HL-60 (cell line): ENCODE results near the gene MYCBPAP.

Source experiments
- DNase-seq, 2 experiments: peaks; one replicate each; pipeline ENCODE4 v3.0.0-alpha.2; 2010 to 2020; ENCODE audit warnings: low read depth in 1 of 2, low spot score in 1 of 2
- H3K27ac ChIP-seq: fragments of 250-450 bp; sonication (Bioruptor Pico); replicated peaks from 2 replicates; pipeline ENCODE4 v1.5.1; 2020; ENCODE audit warnings: mild to moderate bottlenecking, moderate library complexity
- H3K27me3 ChIP-seq: fragments of 250-450 bp; sonication (Bioruptor Pico); 2 replicates; pipeline ENCODE4 v1.5.1; 2021; ENCODE audit warnings: mild to moderate bottlenecking, moderate library complexity; ENCODE audit not compliant: insufficient read depth, poor library complexity, severe bottlenecking
- H3K4me3 ChIP-seq: replicated peaks from 2 replicates; pipeline ENCODE4 v1.5.1; 2011; ENCODE audit warnings: mild to moderate bottlenecking, control low read depth, low read length; ENCODE audit not compliant: insufficient read depth
- GABPA ChIP-seq: IDR thresholded peaks from 2 replicates; pipeline ENCODE4 v1.6.1; 2012; ENCODE audit warnings: low read depth
- POLR2AphosphoS5 ChIP-seq: IDR thresholded peaks from 2 replicates; pipeline ENCODE4 v1.6.1; 2012; ENCODE audit warnings: low read depth
- SPI1 ChIP-seq: IDR thresholded peaks from 2 replicates; pipeline ENCODE4 v1.6.1; 2012; ENCODE audit warnings: low read depth, mild to moderate bottlenecking, borderline replicate concordance
- TF ChIP-seq, protein P1 (sequence below): IDR thresholded peaks from 2 replicates; pipeline ENCODE4 v1.6.1; 2012; ENCODE audit warnings: low read depth; ENCODE audit not compliant: insufficient replicate concordance
- TF ChIP-seq, protein P2 (sequence below): IDR thresholded peaks from one replicate; pipeline ENCODE4 v1.5.1; 2011; ENCODE audit warnings: low read length, control low read depth, inconsistent platforms; ENCODE audit not compliant: insufficient read depth

MYCBPAP gene

DNA sequence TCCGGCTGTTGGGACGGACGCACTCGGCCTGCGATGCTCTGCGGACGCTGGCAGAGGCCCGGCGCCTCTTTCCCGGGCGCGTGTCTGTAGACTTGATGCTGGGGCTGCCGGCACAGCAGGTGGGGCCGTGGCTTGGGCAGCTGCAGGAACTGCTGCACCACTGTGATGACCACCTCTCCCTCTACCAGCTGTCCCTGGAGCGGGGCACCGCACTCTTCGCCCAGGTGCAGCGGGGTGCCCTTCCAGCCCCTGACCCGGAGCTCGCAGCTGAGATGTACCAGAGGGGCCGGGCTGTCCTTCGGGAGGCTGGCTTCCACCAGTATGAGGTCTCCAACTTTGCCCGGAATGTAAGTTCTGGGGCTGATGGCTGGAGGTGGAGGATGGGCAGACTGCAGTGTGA, 26.1 kb upstream of the MYCBPAP start:
- H3K27ac ChIP-seq: no peak overlapping the region
- TF ChIP-seq SPI1 (no peak), GABPA (no peak), POLR2AphosphoS5 (no peak)
- TF ChIP-seq, protein P1, sequence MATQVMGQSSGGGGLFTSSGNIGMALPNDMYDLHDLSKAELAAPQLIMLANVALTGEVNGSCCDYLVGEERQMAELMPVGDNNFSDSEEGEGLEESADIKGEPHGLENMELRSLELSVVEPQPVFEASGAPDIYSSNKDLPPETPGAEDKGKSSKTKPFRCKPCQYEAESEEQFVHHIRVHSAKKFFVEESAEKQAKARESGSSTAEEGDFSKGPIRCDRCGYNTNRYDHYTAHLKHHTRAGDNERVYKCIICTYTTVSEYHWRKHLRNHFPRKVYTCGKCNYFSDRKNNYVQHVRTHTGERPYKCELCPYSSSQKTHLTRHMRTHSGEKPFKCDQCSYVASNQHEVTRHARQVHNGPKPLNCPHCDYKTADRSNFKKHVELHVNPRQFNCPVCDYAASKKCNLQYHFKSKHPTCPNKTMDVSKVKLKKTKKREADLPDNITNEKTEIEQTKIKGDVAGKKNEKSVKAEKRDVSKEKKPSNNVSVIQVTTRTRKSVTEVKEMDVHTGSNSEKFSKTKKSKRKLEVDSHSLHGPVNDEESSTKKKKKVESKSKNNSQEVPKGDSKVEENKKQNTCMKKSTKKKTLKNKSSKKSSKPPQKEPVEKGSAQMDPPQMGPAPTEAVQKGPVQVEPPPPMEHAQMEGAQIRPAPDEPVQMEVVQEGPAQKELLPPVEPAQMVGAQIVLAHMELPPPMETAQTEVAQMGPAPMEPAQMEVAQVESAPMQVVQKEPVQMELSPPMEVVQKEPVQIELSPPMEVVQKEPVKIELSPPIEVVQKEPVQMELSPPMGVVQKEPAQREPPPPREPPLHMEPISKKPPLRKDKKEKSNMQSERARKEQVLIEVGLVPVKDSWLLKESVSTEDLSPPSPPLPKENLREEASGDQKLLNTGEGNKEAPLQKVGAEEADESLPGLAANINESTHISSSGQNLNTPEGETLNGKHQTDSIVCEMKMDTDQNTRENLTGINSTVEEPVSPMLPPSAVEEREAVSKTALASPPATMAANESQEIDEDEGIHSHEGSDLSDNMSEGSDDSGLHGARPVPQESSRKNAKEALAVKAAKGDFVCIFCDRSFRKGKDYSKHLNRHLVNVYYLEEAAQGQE: no peak
- TF ChIP-seq, protein P2, sequence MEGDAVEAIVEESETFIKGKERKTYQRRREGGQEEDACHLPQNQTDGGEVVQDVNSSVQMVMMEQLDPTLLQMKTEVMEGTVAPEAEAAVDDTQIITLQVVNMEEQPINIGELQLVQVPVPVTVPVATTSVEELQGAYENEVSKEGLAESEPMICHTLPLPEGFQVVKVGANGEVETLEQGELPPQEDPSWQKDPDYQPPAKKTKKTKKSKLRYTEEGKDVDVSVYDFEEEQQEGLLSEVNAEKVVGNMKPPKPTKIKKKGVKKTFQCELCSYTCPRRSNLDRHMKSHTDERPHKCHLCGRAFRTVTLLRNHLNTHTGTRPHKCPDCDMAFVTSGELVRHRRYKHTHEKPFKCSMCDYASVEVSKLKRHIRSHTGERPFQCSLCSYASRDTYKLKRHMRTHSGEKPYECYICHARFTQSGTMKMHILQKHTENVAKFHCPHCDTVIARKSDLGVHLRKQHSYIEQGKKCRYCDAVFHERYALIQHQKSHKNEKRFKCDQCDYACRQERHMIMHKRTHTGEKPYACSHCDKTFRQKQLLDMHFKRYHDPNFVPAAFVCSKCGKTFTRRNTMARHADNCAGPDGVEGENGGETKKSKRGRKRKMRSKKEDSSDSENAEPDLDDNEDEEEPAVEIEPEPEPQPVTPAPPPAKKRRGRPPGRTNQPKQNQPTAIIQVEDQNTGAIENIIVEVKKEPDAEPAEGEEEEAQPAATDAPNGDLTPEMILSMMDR: no peak

DNA sequence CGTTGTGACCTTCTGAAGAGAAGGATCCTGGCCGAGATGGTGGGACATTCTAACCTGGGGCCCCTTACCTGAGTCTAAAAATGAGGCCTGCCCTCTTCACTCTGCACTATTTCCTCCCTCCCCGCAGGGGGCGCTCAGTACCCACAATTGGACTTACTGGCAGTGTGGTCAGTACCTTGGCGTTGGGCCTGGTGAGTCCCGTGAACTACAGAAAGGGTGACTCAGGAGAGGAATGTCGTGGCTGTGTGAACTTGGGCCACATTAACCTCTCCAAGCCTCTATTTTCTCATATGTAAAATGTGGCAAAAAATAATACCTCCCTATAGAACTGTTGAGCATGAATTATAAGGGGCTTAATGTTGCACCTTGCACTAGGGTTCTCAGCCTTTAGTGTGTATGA, 25.7 kb upstream of the MYCBPAP start:
- no peak for TF ChIP-seq POLR2AphosphoS5
- TF ChIP-seq GABPA: no peak
- TF ChIP-seq, protein P2: peak; percentile 76
- DNase-seq: peak; percentile 45 to 80
- Histone ChIP-seq H3K27ac (no peak overlapping the region), H3K27me3 (no peaks in the 10 kb centered on the region), H3K4me3 (no peak overlapping the region)

More for the DNA sequence above, 26.1 kb upstream of the MYCBPAP start:
- Histone ChIP-seq H3K27me3 (no peaks in the 10 kb centered on the region), H3K4me3 (no peak overlapping the region)
- no peak for DNase-seq

DNA sequence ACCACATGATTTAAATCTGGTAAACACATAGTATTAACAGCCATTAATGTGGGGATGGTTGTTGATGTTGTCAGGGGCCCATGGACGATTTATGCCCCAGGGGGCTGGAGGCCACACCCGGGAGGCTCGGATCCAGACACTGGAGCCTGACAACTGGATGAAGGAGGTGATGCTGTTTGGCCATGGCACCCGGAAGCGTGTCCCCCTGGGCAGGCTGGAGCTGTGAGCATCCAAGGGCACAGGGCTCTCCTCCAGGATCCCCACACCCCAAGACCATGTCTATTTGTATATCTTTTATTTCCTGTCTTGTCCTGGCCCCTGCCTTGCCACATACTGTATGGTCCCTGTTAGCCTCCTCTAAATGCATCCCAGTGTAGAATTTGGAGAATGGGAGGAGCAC, 25.0 kb upstream of the MYCBPAP start:
- TF ChIP-seq POLR2AphosphoS5: no peak
- no peak for TF ChIP-seq GABPA
- TF ChIP-seq, protein P1: no peak
- TF ChIP-seq, protein P2: no peak
- no peak for TF ChIP-seq SPI1
- Histone ChIP-seq H3K27ac (no peak overlapping the region), H3K4me3 (no peak overlapping the region), H3K27me3 (no peaks in the 10 kb centered on the region)
- no peak for DNase-seq

DNA sequence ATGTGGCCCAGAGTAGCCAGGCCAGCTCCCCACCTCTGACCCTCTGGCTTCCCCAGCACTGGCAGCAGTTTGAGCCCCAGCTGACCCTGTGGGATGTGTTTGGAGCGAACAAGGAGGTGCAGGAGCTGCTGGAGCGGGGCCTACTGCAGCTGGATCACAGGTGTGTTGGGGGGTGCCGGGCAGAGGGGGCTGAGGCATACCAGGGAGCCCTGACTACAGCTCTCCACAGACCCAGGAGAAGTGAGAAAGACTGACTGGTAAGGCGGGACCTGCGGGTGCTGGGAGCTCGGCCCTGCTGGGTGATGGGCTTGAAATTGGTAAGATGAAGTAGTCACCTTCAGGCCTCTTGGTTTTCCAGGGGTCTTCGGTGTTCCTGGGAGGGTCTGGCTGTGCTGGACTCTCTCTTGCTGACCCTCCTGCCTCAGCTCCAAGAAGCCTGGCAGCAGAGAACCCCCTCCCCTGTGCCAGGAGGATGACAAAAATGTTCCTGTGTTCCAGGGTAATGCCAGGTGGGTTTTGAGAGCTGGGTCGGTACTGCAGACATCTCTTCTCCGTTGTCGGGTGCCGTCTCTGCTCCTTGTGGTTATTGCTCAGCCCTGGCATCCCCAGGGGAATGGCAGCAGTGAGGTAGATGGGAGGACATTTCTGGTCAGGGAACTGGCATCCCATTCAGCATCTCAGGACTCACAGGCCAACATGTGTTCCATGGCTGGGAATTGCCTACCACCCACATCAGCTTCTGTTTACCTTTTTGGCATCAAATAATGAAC, 23.7 kb upstream of the MYCBPAP start:
- Histone ChIP-seq H3K27me3 (no peaks in the 10 kb centered on the region), H3K27ac (no peak overlapping the region), H3K4me3 (no peak overlapping the region)
- TF ChIP-seq SPI1 (no peak), POLR2AphosphoS5 (no peak), GABPA (no peak)
- TF ChIP-seq, protein P1: no peak
- TF ChIP-seq, protein P2: no peak
- DNase-seq: no peak
